Measurements from ENCODE around the gene HECW1.
A peak's percentile ranks its signal among the peaks of the same experiment; 100 is the strongest.

HECW1 gene

GRCh38 chr7:43265139-43265538, 152.7 kb downstream of the HECW1 start:
- no peak for DNase-seq (ENCODE audit: low spot score)

- DNase-seq (ENCODE audit: low spot score): no peak
Observed at GRCh38 chr7:43273939-43274719, 161.7 kb downstream of the HECW1 start.

DNA sequence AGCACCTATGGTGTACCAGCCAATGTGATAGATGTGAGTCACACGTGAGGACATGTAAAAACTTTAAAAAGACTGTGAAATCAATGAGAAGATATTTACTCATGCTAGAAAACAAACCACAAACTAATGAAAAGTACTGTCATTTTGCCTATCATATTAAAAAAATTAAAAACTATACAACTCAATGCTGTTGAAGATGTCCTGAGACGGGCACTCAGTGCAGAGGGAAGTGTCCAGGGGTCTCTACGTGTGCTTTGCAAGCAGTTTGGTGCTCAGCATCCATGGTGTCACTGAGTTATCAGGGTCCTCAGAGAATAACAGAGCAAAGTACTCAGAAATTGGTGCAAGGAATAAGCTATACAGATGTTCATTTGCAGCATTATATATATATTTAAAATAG, 162.3 kb downstream of the HECW1 start:
- DNase-seq (ENCODE audit: low spot score): no peak

GRCh38 chr7:43276547-43276946, 164.1 kb downstream of the HECW1 start:
- DNase-seq (ENCODE audit: low spot score): no peak

DNA sequence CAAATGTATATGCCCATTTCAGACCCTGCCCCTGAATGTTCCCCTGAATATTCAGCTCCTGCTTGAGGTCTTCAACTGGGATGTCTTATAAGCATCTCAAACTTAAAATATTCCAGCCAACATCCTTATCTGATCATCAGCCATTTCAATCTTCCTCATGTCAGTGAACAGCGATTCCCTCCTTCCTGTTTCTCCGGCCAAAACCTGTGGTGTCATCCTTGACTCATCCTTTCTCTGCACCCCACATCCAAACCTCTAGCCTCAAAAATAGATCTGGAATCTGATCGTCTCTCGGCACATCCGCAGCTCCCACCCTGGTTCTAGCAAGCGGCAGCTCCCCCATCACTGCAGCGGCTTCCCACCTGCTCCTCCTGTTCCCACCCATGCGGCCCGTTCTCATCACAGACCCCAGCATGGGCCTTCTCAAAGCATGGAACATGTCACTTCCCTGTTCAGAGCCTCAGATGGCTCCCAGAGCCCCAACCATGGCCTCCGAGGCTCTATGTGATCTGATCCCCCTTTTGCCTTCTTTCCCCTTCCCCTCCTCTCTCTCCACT, 165.7 kb downstream of the HECW1 start:
- no peak for DNase-seq (ENCODE audit: low spot score)

DNA sequence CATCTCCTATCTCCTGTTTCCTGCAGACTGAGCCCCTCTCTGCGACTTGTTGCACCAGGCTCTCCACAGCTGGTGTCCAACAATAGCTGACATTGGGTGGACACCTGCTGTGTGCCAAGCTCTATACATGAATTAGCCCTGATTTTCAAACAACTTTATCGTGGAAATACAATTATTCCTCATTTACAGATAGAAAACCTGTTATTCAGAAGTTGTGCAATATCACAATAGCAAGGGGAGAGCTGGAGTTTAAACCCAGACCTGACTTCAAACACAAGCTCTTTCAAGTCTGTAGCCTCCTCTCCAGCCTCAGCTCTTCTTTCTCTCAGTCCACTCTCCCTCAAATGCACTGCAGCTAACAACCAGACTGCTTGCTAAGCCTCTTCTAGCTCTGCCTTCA, 168.8 kb downstream of the HECW1 start:
- DNase-seq (ENCODE audit: low spot score): no peak

DNA sequence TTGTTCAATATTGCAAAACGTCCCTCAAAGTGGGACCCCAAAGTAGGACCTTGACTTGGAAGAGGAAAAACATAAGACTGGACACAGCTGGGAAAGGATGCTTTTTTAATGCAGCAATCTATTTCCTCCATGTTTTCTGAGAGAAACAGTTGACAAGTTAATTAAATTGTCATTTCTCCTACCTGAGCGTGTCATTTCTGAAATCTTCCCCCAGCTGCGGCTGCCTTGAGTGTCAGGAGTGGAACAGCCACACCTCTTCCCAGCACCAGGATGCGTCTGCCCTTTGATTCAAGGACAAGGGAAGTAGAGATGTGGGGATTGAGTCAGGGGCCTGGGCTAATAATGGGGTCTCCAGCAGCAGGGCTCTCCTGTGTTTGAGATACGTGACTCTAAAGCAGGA, 171.3 kb downstream of the HECW1 start:
- DNase-seq (ENCODE audit: low spot score): no peak

DNA sequence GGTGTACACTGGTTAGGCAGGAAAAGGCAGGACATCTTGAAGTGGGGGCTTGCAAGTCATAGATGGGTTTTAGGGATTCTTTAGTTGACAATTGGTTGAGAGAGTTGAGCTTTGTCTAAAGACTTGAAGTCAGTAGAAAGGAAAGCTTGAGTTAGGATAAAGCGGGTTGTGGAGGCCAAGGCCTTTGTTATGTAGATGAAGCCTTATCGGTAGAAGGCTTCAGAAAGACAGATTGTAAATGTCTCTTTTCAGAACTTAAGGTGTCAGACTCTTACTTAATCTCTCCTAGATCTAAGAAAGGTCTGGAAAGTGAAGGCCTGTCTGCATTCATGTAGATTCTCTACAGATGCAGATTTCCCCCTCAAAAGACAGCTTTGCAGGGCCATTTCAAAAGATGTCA, 177.4 kb downstream of the HECW1 start:
- no peak for DNase-seq (ENCODE audit: low spot score)

GRCh38 chr7:43290978-43291377, 178.5 kb downstream of the HECW1 start:
- no peak for DNase-seq (ENCODE audit: low spot score)

GRCh38 chr7:43291789-43292188, 179.3 kb downstream of the HECW1 start:
- no peak for DNase-seq (ENCODE audit: low spot score)

DNA sequence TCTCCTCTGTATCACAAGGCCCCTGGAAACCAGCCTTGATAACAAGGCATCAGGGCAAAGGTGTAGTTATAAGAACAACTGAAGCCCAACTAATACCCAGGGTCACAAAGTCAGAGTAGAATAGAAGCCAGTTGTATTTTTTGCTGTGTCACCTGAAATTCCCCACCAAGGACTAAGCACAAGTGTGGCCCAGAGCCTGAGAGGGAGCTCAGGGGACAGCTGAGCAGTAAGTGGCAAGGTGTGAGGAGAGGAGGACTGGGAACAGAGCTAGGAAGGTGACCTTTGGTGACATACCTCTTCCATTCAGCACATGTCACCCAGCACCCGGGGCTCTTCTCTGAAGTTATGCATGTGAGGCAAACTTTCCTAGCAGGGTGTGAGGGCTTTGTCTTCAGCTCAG, 179.9 kb downstream of the HECW1 start:
- no peak for DNase-seq (ENCODE audit: low spot score)

- DNase-seq (ENCODE audit: low spot score): peak; percentile 56
Observed at GRCh38 chr7:43294080-43294630, 181.7 kb downstream of the HECW1 start.

- DNase-seq (ENCODE audit: low spot score): no peak
Observed at GRCh38 chr7:43295429-43295828, 183.0 kb downstream of the HECW1 start.

DNA sequence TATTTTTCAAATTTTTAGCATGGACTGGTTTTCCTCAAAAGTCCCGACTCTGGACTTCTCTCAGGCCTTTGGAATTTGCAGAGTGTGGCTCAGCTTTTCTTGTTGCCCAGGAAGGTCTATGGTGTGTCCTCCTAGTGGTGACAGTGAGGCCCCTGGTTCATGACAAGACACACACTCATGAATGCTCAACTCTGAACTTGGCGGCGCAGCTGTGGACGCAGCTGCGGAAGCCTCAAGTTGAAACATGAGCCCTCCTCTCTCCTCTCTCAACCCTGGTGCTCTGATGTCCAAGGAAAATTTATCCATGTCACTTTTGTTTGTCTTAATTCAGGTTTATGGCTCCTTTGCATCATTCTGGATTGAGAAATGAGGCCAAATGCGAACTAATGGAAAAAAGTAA, 183.9 kb downstream of the HECW1 start:
- DNase-seq (ENCODE audit: low spot score): no peak

DNA sequence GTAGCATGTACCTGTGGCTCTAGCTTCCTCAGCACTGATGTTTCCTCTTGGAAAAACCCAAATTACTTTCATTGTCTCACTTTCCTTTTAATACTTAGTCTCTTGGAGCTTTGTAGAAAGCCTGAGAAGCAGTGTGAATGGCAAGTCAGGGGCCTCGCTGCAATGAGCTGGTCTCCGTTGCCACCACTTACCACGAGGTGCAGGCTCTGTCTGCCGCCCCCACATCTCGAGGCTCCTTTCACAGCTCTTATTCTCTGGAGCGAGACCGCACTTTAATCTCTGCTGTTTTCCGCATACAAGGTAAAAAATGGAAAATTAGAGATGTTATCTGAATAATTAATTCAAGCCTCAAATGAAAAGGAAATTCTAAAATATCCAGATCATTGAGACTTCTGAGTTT, 186.2 kb downstream of the HECW1 start:
- no peak for DNase-seq (ENCODE audit: low spot score)

DNA sequence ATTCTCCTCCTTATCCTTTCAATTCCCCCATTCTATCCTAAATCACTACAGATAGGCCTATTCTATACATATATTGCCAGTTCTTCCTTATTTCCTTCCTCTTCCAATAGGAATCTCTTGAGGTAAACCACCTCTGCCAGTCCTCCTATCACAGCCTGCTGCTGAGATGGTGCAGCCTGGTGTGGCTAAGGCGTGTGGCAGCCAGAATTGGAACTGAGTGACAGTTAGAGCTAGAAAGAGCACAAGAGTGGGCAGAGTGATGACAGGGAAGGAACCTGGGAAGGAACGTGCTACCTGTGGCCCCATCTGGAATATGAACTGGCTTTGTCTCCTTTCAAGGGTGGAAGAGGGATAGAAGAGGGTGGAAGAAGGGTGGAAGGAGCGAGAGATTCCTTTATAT, 187.7 kb downstream of the HECW1 start:
- DNase-seq (ENCODE audit: low spot score): no peak

DNA sequence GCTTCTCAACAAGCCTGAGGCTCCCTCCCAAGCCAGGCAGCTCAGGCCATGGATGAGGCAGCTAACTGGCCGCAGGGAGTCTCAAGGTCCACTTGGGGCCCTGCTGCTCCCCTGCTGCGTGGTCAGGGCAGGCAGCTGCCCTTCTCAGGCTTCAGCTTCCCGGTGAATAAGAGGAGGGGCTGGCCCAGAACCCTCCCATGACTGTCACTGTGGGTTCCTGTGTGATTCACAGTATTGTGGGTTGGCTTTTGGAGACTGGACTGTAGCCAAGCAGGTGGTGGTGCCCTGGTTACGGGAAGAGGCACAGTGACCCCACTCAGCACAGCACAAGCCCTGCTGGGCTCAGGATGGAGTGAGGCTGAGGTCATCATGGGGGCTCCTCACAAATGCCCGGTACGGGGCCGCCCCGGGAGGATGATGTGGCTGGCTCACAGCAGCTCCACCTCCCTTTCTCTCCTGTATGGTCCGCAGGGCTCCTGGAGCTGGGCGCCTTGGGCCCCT, 189.8 kb downstream of the HECW1 start:
- DNase-seq (ENCODE audit: low spot score): no peak

DNA sequence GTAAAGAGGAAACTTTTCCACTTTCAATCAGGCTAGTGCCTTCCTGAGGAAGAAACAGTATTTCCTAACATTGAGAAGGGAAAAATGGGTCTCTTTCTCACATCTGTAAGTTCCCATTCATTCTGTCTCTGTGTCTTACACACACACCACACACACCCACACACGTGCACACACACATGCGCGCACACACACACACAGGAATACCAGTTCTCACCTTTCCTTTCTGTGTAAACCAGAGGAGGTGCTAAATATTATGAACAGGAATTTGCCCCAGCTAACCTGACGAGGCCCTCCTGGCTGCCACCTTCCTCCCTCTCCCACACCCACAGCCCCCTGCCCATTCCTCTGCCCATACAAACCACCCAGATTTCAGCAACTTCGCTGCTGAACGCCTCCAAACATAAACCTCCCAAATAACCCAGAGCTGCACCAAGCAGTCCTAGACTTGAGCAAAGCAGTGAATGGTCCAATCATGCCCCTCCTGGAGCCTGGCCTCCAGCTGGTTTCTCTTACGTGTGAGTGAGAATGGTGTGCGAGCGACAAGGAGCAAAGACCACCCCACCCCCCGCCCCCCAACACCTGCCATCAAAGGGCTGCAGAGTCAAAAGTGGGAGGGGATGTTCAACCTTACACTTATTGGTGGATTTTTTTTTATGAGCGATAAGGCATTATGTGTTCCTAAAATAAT, 190.5 kb downstream of the HECW1 start:
- DNase-seq (ENCODE audit: low spot score): no peak

- DNase-seq (ENCODE audit: low spot score): no peak
Observed at GRCh38 chr7:43303740-43304241, 191.3 kb downstream of the HECW1 start.

DNA sequence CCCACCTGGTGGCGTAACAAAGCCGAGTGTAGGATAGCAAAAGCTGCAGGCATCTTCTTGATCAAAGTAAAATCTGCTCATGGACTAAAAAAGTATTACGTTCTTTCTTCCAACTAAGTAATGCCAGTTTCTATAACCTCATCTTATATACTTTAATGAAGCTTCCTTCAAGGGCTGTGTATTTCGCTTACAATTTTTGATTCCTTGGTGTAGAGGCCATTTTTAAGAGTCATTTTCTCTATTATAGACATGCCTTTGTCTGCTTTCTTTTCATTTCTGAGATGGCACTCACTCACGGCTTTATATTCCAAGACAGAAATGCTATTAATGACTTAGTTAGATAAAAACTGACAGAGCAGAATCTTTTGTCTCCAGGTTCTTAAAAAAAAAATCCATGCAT, 194.0 kb downstream of the HECW1 start:
- no peak for DNase-seq (ENCODE audit: low spot score)

GRCh38 chr7:43307522-43307921, 195.1 kb downstream of the HECW1 start:
- DNase-seq (ENCODE audit: low spot score): no peak

DNA sequence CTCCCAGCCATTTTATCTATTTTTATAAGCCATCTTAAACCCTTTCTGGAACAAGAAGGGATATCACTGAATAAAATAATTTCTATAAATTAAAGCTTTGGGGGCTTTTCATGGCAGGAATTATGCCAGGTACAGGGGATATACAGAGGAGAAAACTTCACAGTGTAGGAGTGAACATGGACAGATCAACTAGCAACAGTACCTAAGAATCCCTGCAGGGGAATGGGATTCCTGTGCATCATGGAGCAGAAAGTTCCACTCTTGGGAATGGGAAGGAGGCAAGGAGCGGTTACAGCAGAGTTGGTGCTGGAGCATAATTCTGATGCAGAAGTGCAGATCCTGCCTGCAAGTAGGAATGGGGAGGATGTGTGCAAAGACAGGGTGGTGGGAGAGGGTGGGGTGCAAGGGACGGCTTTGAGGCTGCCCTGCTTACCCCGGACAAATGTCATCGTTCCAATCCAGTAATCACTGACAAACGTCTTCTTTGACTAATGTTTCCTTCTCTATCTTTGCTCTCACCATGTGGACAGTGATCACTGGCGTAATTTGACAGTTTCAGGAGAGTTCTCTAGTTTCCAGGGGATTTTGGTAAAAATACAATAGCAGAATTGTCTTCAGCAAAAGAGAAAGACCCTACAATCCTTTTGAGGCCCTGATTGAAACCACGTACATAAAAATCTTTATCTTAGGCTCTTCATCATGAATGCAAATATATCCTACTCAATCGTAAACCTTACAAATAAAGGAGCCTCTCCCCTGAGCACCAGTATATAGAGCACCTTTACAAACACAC, 196.7 kb downstream of the HECW1 start:
- no peak for DNase-seq (ENCODE audit: low spot score)
